ENCODE measurements around the gene AKAP6.

AKAP6 gene

GRCh38 chr14:32396885-32397284 lies 67.8 kb downstream of the AKAP6 start:
- Histone ChIP-seq H3K27ac (no peak overlapping the region), H3K4me3 (no peak overlapping the region)
- no peak for DNase-seq (ENCODE audit: low spot score)
- no peak for TF ChIP-seq CTCF (IDR thresholded peaks at IDR 0.05)

- H3K4me3 ChIP-seq = no peak overlapping the region
- no peak for TF ChIP-seq CTCF (IDR thresholded peaks at IDR 0.05)
- no peak for DNase-seq (ENCODE audit: low spot score)
- no peak overlapping the region for H3K27ac ChIP-seq
These were observed 69.0 kb downstream of the AKAP6 start for GRCh38 chr14:32397861-32398640.

DNA sequence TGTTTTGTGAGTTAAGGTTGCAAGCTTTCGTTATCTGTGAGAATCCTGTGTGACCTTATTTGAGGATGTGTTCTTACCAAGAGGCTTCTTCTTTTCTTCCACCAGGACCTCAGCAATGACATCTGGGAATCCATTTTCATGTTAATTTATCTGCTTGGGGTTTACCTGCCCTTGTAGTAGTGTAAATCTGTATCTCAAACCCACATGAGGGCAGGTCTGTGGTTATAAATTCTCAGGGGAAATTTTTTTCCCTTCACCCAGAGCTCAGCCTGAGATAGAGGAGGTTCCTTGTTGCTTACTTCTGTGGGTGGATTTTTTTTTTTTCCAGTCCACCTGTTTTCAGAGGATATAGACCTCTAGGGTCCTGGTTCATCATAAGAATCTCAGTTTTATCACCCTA lies 70.8 kb downstream of the AKAP6 start:
- no peak overlapping the region for H3K4me3 ChIP-seq
- no peak for TF ChIP-seq CTCF (IDR thresholded peaks at IDR 0.05)
- no peak overlapping the region for H3K27ac ChIP-seq
- no peak for DNase-seq (ENCODE audit: low spot score)

DNA sequence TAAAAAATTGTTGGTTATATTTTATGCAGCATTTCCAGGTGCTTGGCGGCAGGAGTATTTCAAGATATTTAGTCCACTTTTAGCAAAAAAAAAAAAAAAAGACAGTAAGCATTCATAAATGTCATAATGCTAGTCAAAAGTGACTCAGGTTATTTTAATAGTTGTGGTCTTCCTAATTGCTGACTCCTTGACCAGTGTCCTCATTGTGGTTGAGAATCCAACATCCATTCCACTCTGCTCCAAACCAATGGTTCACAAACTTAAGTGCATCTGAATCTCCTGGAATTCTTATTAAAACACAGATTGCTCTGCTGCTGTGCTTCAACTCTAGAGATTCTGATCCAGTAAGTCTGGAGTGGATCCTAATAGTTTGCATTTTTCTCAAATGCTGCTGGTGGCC lies 71.4 kb downstream of the AKAP6 start:
- DNase-seq (ENCODE audit: low spot score) = no peak
- no peak overlapping the region for H3K4me3 ChIP-seq
- no peak overlapping the region for H3K27ac ChIP-seq
- no peak for TF ChIP-seq CTCF (IDR thresholded peaks at IDR 0.05)

DNA sequence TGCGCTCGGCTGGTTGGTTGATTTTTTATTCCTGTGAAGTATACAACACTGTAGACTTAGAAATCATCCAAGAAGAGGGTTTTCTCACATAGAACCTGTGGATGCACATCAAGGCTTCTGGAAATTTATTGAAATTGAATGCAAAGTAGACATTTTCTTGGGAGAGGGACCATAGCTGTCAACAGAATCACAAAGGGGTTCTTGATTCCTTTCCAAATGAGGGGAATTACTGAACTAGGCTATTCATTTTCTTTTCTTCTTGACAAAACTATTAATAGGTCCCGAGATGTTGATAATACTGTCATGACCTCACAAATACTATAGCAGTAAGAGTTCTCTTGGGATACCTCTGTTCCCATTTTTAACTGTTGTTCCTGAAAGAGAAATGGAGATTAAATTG lies 73.9 kb downstream of the AKAP6 start:
- H3K4me3 ChIP-seq = no peak overlapping the region
- DNase-seq (ENCODE audit: low spot score) = no peak
- TF ChIP-seq CTCF (IDR thresholded peaks at IDR 0.05) = no peak
- H3K27ac ChIP-seq = no peak overlapping the region

DNA sequence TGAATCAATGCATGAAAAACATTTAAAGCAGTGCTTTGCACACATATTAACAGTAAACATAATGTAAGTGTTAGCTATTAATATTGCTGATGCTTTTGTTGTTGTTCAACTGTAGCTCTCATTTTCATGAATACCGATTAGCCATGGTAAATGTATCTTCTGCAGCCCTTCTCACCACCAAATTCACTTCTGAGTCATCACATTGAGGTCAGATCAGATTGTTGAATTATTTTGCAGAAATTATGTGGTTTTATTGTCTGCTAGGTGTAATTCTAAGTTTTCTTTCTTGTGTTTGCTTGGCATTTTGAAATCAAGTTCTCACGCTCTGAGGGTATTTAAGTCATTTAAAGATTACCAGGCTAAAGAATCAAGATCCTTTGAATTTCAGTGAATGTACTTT lies 74.6 kb downstream of the AKAP6 start:
- no peak for TF ChIP-seq CTCF (IDR thresholded peaks at IDR 0.05)

More for the DNA sequence above, 74.6 kb downstream of the AKAP6 start:
- no peak for DNase-seq (ENCODE audit: low spot score)
- Histone ChIP-seq H3K4me3 (no peak overlapping the region), H3K27ac (no peak overlapping the region)

Data from coronary artery (tissue), 2 donors.